Adrenal gland (tissue), 5 donors: Measurements from ENCODE around the gene PMEPA1.

Experiments
- POLR2A ChIP-seq, 2 donors: fragments of 450-650 bp; IDR thresholded peaks; one replicate each; pipeline ENCODE4 v1.6.1; 2017; ENCODE audit warnings: antibody characterized with exemption in 2 of 2, mild to moderate bottlenecking in 2 of 2, moderate library complexity in 1 of 2
- TF ChIP-seq, protein P1 (sequence below), 6 experiments: fragments of 450-650 bp in 4 of 6; fragments of 200-600 bp in 2 of 6; sonication (generic) in 1 of 6; IDR thresholded peaks; 1 replicate in 5 of 6; 2 replicates in 1 of 6; pipeline versions ENCODE4 v1.5.1 to v1.8.0; 2016 to 2021; ENCODE audit warnings: antibody characterized with exemption in 6 of 6, mild to moderate bottlenecking in 2 of 6, moderate library complexity in 1 of 6
- donor health status: DM: no; HTN: no; CAD: no.

- TF ChIP-seq, protein P1, sequence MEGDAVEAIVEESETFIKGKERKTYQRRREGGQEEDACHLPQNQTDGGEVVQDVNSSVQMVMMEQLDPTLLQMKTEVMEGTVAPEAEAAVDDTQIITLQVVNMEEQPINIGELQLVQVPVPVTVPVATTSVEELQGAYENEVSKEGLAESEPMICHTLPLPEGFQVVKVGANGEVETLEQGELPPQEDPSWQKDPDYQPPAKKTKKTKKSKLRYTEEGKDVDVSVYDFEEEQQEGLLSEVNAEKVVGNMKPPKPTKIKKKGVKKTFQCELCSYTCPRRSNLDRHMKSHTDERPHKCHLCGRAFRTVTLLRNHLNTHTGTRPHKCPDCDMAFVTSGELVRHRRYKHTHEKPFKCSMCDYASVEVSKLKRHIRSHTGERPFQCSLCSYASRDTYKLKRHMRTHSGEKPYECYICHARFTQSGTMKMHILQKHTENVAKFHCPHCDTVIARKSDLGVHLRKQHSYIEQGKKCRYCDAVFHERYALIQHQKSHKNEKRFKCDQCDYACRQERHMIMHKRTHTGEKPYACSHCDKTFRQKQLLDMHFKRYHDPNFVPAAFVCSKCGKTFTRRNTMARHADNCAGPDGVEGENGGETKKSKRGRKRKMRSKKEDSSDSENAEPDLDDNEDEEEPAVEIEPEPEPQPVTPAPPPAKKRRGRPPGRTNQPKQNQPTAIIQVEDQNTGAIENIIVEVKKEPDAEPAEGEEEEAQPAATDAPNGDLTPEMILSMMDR (IDR thresholded peaks at IDR 0.05) = no peak
- TF ChIP-seq POLR2A (IDR thresholded peaks at IDR 0.05) = no peak
These were observed 28.2 kb upstream of the PMEPA1 start for GRCh38 chr20:57738053-57738452.
